ENCODE measurements around the gene MUC16.

The MUC16 gene

DNA sequence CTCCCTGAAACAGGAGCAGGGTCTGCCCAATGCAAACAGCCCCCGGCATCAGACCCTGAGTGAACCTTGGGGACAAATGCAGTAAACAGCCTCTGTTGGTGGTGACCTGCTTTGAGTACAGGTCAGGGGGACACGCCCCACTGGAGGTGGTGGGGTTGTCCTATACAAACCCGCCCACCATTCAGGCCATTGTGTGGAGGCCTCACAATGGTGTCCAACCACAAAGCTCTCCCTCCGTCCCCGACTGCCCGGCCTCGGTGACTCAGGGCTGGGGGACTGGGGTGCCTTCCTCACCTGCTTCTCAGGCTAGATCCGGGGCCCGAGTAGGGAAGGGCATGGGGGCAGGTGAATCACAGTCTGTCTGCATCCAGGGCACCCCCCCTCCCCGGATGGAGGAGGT lies 1.5 kb downstream of the MUC16 start:
- no peak for DNase-seq

DNA sequence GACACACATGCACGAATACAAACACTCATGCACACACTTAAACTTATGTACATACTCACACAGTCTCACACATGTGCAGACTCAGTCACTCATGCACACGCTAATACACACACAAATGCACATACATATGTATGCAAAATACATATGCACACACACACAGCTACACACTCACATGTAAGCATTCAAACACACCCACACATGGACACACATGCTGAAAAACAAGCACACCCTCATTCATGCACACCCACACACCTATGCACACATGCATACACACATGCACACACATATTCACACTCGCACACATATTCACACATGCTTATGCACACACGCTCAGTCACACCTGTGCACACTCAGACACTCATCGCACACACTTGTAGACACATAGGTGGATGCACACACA lies 9.3 kb downstream of the MUC16 start:
- DNase-seq: no peak

DNA sequence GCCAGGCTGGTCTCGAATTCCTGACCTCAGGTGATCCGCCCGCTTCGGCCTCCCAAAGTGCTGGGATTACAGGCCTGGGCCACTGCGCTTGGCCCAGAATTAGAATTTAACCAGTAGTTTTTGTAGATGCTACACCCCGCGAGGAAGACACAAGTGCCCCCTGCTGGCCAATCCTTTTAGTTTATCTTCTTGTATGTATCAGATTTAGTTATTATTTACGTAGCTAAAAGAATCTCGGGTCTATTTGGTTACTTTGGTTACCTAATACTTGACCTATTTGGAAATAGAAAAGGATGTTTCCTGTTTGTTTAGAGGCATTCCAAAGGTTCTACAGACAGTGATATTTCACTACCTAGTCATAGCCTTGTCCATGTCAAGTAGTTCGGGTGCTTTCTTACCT lies 22.0 kb downstream of the MUC16 start:
- no peak for DNase-seq

GRCh38 chr19:8986296-8986695 lies 23.9 kb downstream of the MUC16 start:
- no peak for DNase-seq

DNA sequence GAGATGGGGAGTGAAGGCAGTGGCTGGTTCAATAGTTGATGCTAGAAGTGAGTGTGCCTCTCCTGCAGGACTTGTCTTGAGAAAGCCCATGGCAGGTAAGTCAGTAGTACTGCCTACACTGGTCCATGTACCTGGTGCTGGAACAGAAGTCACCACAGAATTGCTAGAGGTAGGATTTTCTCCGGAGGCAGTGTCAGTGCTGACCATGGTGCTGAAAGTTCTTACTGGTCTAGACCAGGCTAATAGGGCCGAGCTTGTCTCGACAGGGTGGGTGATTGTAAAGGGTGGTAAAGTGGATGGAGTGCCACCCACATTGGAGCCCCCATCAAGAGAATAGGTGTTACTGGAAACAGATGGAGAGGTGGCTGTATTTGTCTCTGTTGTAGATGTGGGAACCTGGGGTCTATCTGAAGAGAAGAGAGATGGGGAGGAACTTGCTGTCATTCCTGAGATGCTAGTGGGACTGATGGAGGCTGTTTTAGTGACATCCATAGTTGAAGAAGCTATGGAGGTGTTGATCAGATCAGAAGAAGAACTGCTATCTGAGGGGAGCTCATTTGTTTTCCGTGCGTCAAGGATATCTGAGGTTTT lies 36.6 kb downstream of the MUC16 start:
- no peak for DNase-seq

- DNase-seq: no peak
Observed at GRCh38 chr19:8965887-8966286, 44.3 kb downstream of the MUC16 start.

Measured in fibroblast of skin of right biceps (primary cell).